NCI-H1105 (cell line): ENCODE data around the gene CLMN.

Source experiments
- DNase-seq: peaks from one replicate; lab custom pipeline; 2025; lab: John Stamatoyannopoulos, UW

The CLMN gene

DNA sequence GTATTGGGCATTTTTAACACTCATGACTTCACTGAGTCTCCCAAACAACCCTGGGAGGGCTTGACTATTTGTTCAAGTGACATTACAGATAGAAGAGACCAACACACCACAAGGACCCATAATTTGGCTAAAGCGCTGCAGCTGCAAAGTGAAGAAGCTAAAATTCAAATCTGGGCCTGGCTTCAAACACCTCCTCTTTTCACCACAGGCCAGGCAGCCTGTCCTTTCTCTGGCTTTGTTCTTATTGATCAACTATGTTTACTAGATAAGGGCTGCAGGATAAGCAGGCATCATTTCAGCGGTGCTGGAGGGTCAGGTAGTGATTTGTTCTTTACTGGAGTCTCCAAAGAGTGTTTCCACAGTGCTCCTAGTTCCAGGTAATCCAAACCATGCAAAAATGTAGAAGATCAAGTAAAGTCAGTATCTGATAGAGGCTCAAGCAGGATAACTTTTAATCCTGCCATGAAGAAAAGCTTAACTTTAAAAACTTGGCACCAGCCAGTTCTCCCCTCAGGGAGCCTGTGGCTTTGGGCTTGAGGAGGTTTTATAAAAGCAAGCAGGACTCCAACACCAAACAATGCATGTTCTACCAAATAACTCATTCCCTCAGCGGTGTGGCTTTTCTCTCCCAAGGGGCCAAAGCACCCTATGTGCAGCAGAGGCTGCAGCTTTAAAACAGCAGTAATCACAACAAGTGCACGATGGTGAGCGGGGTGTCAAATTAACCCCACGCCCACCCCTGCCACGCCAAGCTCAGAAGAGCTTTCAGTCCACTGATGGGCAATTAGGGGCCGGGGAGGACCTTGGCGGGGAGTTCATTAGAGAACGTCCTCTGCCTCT is 16.8 kb downstream of the CLMN start:
- no peak for DNase-seq

- no peak for DNase-seq
These were observed 18.1 kb downstream of the CLMN start for GRCh38 chr14:95301527-95302187.

DNA sequence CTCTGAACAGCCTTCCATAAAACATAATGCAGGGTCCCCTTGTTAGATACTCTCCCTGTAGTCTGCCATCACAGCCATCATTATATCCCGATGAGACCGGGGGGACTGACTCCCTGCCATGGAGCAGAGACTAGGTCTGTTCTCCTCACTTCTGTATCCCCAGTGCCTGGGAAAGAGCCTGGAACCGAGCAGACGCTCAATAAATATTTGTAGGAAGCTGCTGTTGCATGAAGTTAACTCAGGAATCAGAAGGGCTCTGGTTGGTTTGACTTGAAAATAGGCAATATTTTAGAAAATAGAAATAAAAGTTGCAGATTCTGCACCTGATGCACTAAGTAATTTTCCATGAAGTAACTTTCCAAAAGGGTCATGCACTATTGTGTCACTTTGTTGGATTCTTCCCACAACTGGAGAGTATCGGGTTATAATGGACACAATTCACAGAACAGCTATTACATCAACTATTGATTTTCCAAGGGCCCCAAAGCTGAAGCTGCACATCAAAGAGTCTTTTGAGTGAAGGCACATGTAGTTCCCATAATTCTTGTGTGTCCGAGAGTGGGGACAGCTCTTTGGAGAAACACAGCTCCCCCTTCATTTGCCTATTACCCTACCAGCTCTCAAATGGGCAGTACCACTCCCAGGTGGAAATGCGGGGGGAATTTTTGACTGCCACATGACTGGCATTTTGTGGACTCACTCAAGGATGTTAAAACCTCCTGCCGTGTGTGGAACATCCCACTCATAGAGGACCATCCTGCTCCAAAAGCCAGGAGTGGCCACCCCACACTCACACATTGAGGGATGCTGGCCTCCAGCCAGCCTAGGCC is 18.8 kb downstream of the CLMN start:
- no peak for DNase-seq

- DNase-seq, result no peak
These were observed 19.6 kb downstream of the CLMN start for GRCh38 chr14:95300002-95300696.

GRCh38 chr14:95299271-95299670 is 20.4 kb downstream of the CLMN start:
- DNase-seq, result no peak

GRCh38 chr14:95297832-95298231 is 21.9 kb downstream of the CLMN start:
- no peak for DNase-seq

- DNase-seq, result no peak
These were observed 22.7 kb downstream of the CLMN start for GRCh38 chr14:95296966-95297365.

DNA sequence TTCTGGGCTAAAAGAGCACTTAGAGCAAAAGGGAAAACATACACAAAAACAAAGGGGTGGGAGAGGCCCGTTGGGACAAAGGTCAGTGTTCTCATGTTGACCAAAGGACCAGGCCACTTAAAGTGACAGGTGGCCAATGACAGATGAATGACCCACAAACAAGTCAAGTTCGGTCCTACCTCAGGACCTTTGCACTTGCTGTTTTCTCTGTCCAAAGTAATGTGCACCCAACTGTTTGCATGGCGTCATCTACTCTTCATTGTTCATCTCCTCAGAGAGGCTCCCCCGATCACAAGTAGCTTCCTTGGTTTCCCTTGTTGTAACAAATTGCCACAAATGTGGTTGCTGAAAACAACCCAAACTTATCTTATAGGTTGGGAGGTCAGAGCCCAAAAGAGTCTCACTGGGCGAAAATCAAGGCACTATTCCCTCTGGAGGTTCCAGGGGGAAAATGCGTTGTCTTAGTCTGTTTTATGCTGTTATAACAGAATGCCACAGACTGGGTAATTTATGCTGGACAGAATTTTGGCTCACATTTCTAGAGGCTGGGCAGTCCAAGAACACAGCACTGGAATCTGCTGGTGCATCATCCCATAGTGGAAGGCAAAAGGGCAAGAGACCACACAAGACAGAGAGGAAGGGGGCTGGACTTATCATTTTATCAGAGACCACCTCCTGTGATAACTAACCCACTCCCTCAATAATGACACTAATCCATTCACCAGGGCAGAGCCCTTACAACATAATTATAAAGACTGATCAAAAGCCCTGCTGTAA is 23.9 kb downstream of the CLMN start:
- no peak for DNase-seq

DNA sequence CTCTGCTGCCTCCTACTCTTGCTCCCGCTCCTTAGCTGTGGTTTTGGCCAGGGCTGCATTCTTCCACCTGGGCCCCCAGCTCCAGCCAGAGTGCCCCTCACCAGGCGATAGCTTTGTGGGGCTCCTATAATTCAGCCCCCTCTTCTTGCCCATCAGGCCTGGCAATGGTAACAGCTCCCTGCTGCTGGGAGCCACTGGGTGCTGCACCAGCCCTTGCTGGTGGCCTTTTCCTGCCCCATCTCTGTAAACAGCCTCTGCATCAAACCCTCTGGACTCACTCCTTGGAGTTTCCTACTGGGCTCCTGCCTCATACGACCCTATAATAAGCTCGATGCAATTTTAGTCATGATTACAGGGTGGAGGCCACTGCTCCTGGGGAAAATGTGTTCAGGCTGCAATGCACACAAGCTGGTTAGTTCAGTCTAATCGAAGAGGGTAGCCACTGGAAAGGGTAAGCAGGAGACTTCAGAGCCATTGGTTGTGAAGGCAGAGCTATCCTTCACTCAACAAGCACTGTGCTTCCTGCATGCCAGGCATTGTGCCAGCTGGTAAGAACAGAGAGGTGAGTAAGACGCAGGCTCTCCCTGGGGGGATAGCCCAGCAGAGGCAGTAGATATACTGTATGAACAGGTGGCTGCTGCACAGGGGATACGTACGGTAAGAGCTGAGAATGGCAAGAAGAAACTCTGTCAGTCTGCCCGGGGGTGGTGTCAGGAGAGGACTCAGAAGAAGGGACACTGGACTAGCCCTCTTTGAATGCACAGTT is 24.7 kb downstream of the CLMN start:
- no peak for DNase-seq

DNA sequence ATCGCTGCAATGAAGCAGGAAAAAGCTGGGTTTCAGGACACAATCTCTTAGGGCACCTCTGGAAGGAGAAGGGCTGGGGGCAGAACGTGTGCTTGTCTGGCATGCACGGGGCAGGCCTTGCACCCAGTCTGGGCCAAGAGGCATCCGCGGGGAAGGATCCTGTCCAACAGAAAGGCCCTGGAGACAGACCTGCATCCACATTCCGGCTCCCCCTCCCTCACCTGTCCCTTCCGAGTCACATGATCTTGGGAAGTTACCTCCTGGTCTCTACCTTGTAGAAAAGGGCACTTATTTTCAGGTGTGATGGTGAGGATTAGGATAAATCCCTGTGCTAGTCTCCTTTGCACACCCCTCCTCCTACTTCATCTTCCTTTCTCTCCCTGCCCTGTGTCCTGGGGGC is 25.4 kb downstream of the CLMN start:
- no peak for DNase-seq

- no peak for DNase-seq
These were observed 26.3 kb downstream of the CLMN start for GRCh38 chr14:95293449-95293848.

DNA sequence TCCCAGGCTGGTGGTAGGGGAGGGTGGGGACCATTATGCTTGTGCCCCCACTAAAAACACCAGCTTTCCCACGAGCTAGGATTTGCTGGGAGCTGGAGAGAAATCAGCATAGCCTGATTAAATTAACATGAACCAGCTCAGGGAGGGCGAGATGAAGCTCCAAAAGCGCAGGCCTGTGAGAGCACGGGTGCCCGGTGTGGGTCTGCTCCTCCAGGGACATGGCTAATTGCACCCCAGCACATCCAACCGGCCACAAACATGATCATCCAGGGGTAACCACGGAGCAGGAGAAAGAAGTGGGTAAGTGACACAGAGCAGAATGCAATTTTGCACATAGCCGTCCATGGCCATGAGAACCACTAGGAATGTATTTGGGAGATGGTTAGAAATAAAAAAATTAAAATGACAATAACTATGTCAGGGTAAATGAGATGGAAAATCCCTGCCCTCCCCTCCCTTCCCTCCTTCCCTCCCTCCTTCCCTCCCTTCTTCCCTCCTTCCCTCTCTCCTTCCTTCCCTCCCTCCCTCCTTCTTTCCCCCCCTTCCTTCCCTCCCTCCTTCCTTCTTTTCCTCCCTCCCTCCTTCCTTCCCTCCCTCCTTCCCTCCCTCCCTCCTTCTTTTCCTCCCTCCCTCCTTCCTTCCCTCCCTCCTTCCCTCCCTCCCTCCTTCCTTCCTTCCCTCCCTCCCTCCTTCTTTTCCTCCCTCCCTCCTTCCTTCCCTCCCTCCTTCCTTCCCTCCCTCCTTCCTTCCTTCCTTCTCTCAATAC is 26.9 kb downstream of the CLMN start:
- no peak for DNase-seq

DNA sequence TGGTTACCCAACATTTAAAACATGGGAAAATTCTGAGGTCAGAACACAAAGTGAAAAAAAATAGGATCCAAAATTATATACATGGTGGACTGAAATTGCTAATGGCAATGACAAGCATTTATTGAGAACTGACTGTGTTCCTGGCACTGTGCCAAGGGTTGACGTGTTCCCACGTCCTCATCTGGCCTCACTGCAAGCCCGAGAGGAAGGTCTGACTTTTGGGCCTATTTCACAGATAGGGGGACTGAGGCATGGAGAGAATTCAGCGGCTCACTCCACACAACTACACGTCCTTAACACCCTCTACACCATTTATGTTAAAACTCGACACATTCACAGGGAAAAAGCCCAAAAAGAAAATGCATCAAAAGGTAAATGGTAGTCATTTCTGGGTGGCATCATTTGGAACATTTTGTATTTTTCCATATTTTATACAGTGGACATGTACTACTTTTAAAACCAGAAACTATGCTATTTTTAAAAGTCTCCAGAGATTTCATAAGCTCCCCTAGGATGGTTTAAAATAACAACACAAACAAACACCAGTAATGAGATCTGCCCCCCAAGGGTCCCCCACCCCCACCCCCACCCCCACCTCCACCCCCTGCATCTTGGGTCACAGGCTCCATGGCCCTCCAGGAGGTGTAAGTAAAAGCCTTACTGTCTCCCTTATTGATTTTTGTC is 27.7 kb downstream of the CLMN start:
- peak; percentile 23 for DNase-seq

DNA sequence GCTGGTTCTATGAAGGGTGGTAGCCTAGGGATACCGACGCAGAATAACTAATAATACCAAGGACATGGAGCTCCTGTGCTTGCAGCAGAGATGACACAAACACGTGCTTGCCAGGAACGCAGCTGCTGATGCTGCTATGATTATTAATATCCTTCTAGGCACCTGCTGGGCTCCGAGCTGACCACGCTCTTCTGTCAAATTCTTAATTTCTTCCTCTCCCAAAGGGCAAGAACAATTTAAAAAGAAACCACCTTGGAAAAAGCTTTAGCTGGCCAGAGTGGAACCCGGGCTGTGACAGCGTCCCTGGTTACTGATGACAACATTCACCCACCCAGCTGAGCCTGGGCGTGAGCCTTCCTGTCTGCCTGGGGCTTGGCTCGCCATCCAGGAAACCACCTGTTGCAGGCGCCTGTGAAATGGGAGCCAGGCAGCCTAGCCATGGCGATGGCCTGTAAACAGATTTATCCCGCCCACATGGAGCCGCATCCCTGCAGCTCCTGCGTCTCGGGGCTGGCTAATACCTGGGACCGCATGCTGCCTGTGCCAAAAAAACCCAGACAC is 28.8 kb downstream of the CLMN start:
- peak; percentile 95 for DNase-seq

- no peak for DNase-seq
These were observed 29.7 kb downstream of the CLMN start for GRCh38 chr14:95290021-95290420.

GRCh38 chr14:95289323-95290010 is 30.2 kb downstream of the CLMN start:
- no peak for DNase-seq

DNA sequence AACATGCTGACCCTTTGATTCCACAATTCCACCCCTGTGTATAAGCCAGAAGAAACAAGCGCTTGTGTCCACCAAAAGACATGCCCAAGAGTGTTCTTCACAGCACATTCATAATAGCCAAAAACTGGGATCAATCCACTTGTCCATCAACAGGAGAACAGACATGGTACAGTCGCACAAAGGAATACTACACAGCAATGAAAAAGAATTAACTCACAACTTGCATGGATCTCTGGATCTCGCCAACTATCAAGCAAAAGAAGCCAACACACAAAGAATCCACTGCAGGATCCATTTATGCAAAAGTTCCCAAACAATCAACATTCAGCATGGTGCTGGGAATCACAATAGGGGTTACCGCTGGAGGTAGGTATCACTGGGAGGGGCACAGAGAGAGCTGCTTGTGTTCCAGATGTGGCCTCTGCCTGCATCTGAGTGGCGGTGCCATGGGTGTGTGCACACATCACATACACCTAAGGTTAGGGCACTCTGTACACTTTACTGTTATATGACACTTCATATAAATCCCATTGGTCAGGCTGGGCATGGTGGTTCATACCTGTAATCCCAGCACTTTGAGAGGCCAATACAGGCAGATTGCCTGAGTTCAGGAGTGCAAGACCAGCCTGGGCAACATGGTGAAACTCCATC is 30.9 kb downstream of the CLMN start:
- no peak for DNase-seq
